Stimulated activated CD8-positive, alpha-beta memory T cell treated with anti-CD3 and anti-CD28 coated beads, Interleukin-4, amount 100 ng/mL, for 4 hours (primary cell): Measurements from ENCODE around the gene SGMS1.
"Not testable (repeated sequence)": the region's sequence is repeated elsewhere in the genome, so short reads cannot be mapped to it uniquely, and the experiment has no call there.

ENCODE experiments used
- DNase-seq, 2 donors: peaks; one replicate each; pipeline ENCODE4 v3.0.0-alpha.2; 2020; ENCODE audit warnings: low read depth in 2 of 2, low spot score in 1 of 2

Gene SGMS1

GRCh38 chr10:50471583-50471975, 152.2 kb downstream of the SGMS1 start:
- DNase-seq: no peak

- no peak for DNase-seq
These were observed 152.8 kb downstream of the SGMS1 start for GRCh38 chr10:50470798-50471582.

GRCh38 chr10:50470345-50470744, 153.4 kb downstream of the SGMS1 start:
- no peak for DNase-seq

- no peak for DNase-seq
These were observed 154.0 kb downstream of the SGMS1 start for GRCh38 chr10:50469778-50470193.

GRCh38 chr10:50469288-50469687, 154.5 kb downstream of the SGMS1 start:
- no peak for DNase-seq

- DNase-seq: no peak
These were observed 156.5 kb downstream of the SGMS1 start for GRCh38 chr10:50467209-50467608.

GRCh38 chr10:50464004-50464409, 159.7 kb downstream of the SGMS1 start:
- DNase-seq: no peak

GRCh38 chr10:50461834-50462233, 161.9 kb downstream of the SGMS1 start:
- DNase-seq: no peak

- no peak for DNase-seq
These were observed 162.6 kb downstream of the SGMS1 start for GRCh38 chr10:50461123-50461522.

- DNase-seq: no peak
These were observed 167.0 kb downstream of the SGMS1 start for GRCh38 chr10:50456719-50457118.

- DNase-seq: no peak
These were observed 169.8 kb downstream of the SGMS1 start for GRCh38 chr10:50453940-50454339.

GRCh38 chr10:50452603-50453002, 171.2 kb downstream of the SGMS1 start:
- DNase-seq: no peak

GRCh38 chr10:50447691-50448090, 176.1 kb downstream of the SGMS1 start:
- DNase-seq: no peak

- DNase-seq: not testable (repeated sequence)
These were observed 178.0 kb downstream of the SGMS1 start for GRCh38 chr10:50445777-50446176.

GRCh38 chr10:50440489-50440888, 183.3 kb downstream of the SGMS1 start:
- no peak for DNase-seq

- no peak for DNase-seq
These were observed 183.9 kb downstream of the SGMS1 start for GRCh38 chr10:50439806-50440205.

GRCh38 chr10:50439187-50439586, 184.6 kb downstream of the SGMS1 start:
- no peak for DNase-seq

- DNase-seq: no peak
These were observed 185.5 kb downstream of the SGMS1 start for GRCh38 chr10:50438049-50438936.

- no peak for DNase-seq
These were observed 186.5 kb downstream of the SGMS1 start for GRCh38 chr10:50437248-50437647.

- no peak for DNase-seq
These were observed 187.0 kb downstream of the SGMS1 start for GRCh38 chr10:50436805-50437204.

- DNase-seq: no peak
These were observed 191.3 kb downstream of the SGMS1 start for GRCh38 chr10:50432211-50433009.
